SK-N-SH (cell line): ENCODE data around the gene SFI1.

ENCODE experiments used
- FOXJ3 ChIP-seq: sonication (generic); formaldehyde crosslinking; IDR thresholded peaks from 2 replicates; pipeline ENCODE4 v1.5.1; 2020; ENCODE audit warnings: mild to moderate bottlenecking, missing genetic modification reagents
- REST ChIP-seq: IDR thresholded peaks from 2 replicates; pipeline ENCODE4 v1.6.1; 2012; ENCODE audit warnings: mild to moderate bottlenecking, low read depth, low read length, moderate library complexity
- RFX5 ChIP-seq: IDR thresholded peaks from 2 replicates; pipeline ENCODE4 v1.6.1; 2012; ENCODE audit warnings: mild to moderate bottlenecking, improper control_type of control experiment, low read length

- TF ChIP-seq FOXJ3 (CRISPR knock-in tag) (no peak), RFX5 (no peak), REST (no peak)
Measured at GRCh38 chr22:31497148-31497938, 1.0 kb downstream of the SFI1 start.
